ENCODE results near the gene CCDC116. TPM values are rescaled to one million over a fixed set of nuclear protein-coding genes. Genes with fewer than 3 reads are reported as not detected.

Gene CCDC116
- total and polyA plus RNA-seq, 11 donors = 0.18 to 1.3 (median 0.26) TPM; not detected in 4

DNA sequence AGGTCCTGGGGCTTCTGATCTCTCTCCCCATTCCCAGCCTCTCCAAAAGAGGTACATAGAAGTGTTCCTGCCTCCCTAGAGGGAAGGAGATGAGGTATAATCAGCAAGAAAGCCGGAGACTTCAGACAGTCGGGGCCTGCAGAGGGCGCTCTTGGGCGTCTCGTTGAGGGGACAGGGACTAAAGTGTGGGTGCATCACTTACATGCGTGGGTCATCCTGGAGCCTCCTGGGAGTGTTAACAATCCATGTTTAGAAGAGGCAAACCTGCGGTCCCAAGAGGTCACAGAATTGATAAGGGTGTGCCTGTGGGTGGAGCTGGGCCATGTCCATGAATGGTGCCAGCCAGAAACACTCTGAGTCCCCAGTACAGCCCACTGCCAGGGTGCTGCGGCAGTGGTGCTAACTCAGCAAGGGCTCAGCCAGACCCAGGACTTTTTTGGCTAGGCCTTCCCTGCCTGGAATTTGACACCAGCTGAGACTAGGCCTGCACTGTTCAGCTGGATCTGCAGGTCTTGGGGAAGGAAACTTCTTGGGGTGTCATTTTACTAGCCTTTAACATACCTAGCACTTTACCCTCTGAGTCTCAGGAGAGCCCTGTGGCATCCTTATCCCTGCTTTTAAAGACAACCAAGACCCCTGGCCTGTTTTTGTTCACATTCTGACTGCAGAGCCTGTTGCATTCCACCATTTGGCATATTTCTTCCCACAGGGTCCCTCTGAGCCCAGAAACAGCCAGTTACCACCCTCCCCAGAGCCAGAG lies 8.3 kb upstream of the CCDC116 start:
- Histone ChIP-seq H3K4me1 (peaks cover 0 to 76% (median 32%) of the 10 kb centered on the region in 12 donors), H3K9me3 (no peaks in the 10 kb centered on the region), H3K27ac (peak overlapping the region in 6 of 12 donors; percentile 1 to 37 (median 22)), H3K4me3 (no peak overlapping the region), H3K27me3 (no peaks in the 10 kb centered on the region), H3K36me3 (peaks cover 0 to 48% (median 8%) of the 10 kb centered on the region in 9 donors)
- ATAC-seq (peak; percentile 56 to 79 (median 59)), DNase-seq (peak in 2 of 5 donors; percentile 50 to 68)
- intact Hi-C loops (cut with DNase I) = loop anchor here in 2 of 10 donors (5.0 kb wide), 1 partner anchor 52 kb away; no protein-coding TSS in a partner anchor
- 41 to 57% (median 52%) methylated on average over 7 to 8 of the region's 8 CpGs for WGBS, 4 donors
- TF ChIP-seq POLR2A (IDR thresholded peaks at IDR 0.05) = no peak
- TF ChIP-seq, protein P1, sequence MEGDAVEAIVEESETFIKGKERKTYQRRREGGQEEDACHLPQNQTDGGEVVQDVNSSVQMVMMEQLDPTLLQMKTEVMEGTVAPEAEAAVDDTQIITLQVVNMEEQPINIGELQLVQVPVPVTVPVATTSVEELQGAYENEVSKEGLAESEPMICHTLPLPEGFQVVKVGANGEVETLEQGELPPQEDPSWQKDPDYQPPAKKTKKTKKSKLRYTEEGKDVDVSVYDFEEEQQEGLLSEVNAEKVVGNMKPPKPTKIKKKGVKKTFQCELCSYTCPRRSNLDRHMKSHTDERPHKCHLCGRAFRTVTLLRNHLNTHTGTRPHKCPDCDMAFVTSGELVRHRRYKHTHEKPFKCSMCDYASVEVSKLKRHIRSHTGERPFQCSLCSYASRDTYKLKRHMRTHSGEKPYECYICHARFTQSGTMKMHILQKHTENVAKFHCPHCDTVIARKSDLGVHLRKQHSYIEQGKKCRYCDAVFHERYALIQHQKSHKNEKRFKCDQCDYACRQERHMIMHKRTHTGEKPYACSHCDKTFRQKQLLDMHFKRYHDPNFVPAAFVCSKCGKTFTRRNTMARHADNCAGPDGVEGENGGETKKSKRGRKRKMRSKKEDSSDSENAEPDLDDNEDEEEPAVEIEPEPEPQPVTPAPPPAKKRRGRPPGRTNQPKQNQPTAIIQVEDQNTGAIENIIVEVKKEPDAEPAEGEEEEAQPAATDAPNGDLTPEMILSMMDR (IDR thresholded peaks at IDR 0.05) = peak in 8 of 12 donors; percentile 9 to 50 (median 26)

DNA sequence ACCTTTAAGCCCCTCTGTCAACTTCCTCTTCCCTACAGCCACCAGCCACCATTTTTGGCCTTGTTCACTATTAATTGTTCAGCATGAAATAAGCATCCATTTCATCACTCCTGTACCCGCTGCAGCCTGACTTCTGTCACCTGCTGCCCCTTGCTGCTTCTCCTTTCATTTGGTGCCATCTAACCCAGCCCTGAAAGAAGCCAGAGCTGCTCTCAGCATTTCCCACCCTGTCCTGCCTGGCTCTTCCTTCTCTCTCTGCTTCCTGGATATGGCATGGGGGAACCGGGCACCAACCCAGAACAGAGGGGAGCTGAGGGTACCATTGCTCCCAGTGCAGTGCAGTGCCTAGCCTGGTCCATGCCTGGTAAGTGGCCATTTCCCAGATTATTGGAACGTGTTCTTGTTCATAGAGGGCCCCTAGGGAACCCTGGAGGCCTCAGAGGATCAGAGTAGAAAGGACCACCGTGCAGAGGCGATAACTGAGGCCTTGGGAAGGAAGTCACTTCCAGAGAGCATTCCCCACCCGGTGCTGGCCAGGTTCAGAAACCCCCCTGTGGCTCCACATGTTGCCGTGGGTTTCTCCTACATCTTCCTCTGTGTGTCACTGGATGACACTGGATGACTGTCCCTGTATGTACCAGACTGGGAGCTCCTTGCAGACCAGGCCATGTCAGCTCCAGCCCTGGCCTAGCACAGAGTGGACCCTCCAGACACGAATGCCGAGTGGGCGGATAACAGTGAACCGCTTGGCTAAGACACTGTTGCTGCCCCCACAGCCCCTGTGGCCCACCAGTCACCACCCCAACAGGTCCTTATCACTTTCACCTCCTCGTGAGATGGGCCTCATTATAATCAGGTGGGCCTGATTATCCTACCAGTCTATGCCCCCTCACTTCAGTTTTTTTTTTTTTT lies 7.4 kb upstream of the CCDC116 start:
- Histone ChIP-seq H3K27ac (peak overlapping the region in 3 of 12 donors; percentile 20 to 37 (median 23)), H3K27me3 (no peaks in the 10 kb centered on the region), H3K9me3 (no peaks in the 10 kb centered on the region), H3K4me3 (no peak overlapping the region), H3K36me3 (peaks cover 0 to 48% (median 8%) of the 10 kb centered on the region in 9 donors), H3K4me1 (peaks cover 0 to 76% (median 31%) of the 10 kb centered on the region in 12 donors)
- WGBS, 4 donors = 74 to 83% (median 79%) methylated on average over 12 of the region's 12 CpGs
- TF ChIP-seq, protein P1 (IDR thresholded peaks at IDR 0.05) = no peak
- no peak for TF ChIP-seq POLR2A (IDR thresholded peaks at IDR 0.05)
- DNase-seq (no peak), ATAC-seq (no peak)
- intact Hi-C loops (cut with DNase I) = loop anchor here in 2 of 10 donors (5.0 kb wide), 2 partner anchors 33 to 53 kb away; no protein-coding TSS in a partner anchor

DNA sequence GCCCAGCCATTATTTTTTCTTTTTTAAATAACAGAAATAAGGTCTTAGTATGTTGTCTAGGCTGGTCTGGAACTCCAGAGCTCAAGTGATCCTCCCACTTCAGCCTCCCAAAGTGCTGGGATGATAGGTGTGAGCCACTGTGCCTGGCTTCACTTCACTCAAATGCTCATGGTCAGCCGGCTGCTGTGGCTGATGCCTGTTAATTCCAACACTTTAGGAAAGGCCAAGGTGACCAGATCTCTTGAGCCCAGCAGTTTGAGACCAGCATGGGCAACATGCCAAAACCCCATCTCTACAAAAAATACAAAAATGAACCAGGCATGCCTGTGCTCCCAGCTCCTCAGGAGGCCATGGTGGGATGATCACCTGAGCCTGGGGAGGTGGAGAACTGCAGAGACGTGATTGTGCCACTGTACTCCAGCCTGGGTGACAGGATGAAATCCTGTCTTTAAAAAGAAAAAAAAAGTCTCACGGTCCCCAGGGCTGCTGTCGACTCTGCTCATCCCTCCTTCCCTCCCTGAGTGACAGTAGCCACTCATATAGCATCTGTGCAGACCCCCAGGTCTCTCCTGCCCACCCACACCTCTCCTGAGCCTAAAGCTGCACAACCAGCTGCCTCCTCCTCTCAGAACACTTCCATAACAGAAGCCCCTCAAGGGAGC lies 6.4 kb upstream of the CCDC116 start:
- TF ChIP-seq POLR2A (IDR thresholded peaks at IDR 0.05) = no peak
- TF ChIP-seq, protein P1 (IDR thresholded peaks at IDR 0.05) = no peak
- ATAC-seq (no peak), DNase-seq (no peak)
- 68 to 74% (median 69%) methylated on average over 4 of the region's 4 CpGs for WGBS, 4 donors
- Histone ChIP-seq H3K4me1 (peaks cover 0 to 67% (median 30%) of the 10 kb centered on the region in 12 donors), H3K27ac (no peak overlapping the region), H3K4me3 (no peak overlapping the region), H3K9me3 (no peaks in the 10 kb centered on the region), H3K27me3 (no peaks in the 10 kb centered on the region), H3K36me3 (peaks cover 0 to 48% (median 8%) of the 10 kb centered on the region in 9 donors)
- intact Hi-C loops (cut with DNase I) = loop anchor here in 1 of 10 donors (5.0 kb wide), 1 partner anchor 34 kb away; no protein-coding TSS in a partner anchor
